Esophagus squamous epithelium (tissue), 4 donors: ENCODE results near the gene PRKN.

Source experiments
- POLR2A ChIP-seq, 4 donors: fragments of 450-650 bp; IDR thresholded peaks; one replicate each; pipeline ENCODE4 v1.6.1; 2017; ENCODE audit warnings: antibody characterized with exemption in 4 of 4, mild to moderate bottlenecking in 4 of 4, moderate library complexity in 3 of 4
- TF ChIP-seq, protein P1 (sequence below), 6 experiments: fragments of 450-650 bp in 4 of 6; fragments of 200-600 bp in 2 of 6; sonication (generic) in 2 of 6; IDR thresholded peaks; one replicate each; pipeline ENCODE4 v1.5.1; 2016 to 2019; ENCODE audit warnings: antibody characterized with exemption in 6 of 6, mild to moderate bottlenecking in 4 of 6, moderate library complexity in 4 of 6

DNA sequence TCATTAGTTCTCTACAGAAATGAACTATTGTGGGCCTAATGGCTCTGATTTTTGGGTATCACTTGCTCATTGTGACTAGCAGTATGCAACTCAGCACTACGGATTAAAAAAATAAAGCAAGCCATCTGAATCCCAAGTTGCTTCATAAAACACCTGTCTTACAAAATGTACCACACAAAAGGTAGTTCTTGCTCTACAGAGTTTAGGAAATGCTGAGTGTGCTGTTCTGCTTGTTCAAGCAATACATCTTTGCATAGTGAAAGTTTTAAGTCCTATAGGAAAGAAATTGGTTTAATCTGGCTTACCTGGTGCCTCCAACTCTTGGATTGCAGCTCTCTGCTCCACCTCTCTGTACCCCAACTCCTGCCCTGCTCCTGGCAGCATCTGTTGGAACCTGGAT lies 1187.0 kb downstream of the PRKN start:
- TF ChIP-seq, protein P1, sequence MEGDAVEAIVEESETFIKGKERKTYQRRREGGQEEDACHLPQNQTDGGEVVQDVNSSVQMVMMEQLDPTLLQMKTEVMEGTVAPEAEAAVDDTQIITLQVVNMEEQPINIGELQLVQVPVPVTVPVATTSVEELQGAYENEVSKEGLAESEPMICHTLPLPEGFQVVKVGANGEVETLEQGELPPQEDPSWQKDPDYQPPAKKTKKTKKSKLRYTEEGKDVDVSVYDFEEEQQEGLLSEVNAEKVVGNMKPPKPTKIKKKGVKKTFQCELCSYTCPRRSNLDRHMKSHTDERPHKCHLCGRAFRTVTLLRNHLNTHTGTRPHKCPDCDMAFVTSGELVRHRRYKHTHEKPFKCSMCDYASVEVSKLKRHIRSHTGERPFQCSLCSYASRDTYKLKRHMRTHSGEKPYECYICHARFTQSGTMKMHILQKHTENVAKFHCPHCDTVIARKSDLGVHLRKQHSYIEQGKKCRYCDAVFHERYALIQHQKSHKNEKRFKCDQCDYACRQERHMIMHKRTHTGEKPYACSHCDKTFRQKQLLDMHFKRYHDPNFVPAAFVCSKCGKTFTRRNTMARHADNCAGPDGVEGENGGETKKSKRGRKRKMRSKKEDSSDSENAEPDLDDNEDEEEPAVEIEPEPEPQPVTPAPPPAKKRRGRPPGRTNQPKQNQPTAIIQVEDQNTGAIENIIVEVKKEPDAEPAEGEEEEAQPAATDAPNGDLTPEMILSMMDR (IDR thresholded peaks at IDR 0.05): no peak
- TF ChIP-seq POLR2A (IDR thresholded peaks at IDR 0.05): no peak
